ENCODE measurements around the gene SIPA1L2. TPM values are rescaled to one million over a fixed set of nuclear protein-coding genes. Genes with fewer than 3 reads are reported as not detected.

SIPA1L2 gene
- total and polyA plus RNA-seq, 10 of the 15 experiments (the other 5 are each of a cell fraction or from before 2014, with no cell fraction given): 0.01 to 0.18 TPM; not detected in 8

GRCh38 chr1:232591344-232591743 lies 38.6 kb downstream of the SIPA1L2 start:
- FAIRE-seq: no peak
- ChIA-PET SMC1A (ENCODE audit: uncharacterized antibody, unreplicated experiment) (no interaction called here), CTCF (no interaction called here), RAD21 (ENCODE audit: unreplicated experiment) (no interaction called here), POLR2A (no interaction called here)
- H3K4me1 ChIP-seq (ENCODE audit: control insufficient read depth, insufficient read depth, low read length): peaks cover 10% of the 10 kb centered on the region
- TF ChIP-seq SREBF1 (IDR thresholded peaks at IDR 0.05; ENCODE audit: low read length): no peak
- no peak overlapping the region for H3K4me2 ChIP-seq (ENCODE audit: control insufficient read depth, insufficient read depth)
- H3K27me3 ChIP-seq (replicated peaks in 1 of 2; ENCODE audit: control insufficient read depth in 2 of 2, insufficient read depth in 2 of 2, low read length in 1 of 2): no peaks in the 10 kb centered on the region
- no TSS peak for BruUV-seq (replicated peaks)
- no peaks in the 10 kb centered on the region for H3K79me2 ChIP-seq (ENCODE audit: control insufficient read depth, insufficient read depth, low read length)
- 78% methylated on average over 3 of the region's 3 CpGs for WGBS (ENCODE audit: insufficient coverage, insufficient replicate concordance, low lambda C conversion rate, missing lambda C conversion rate)
- in situ Hi-C loops (cut with MboI): no loop called here
- no peak overlapping the region for H3K4me3 ChIP-seq
- no peaks in the 10 kb centered on the region for H3K36me3 ChIP-seq (ENCODE audit: control insufficient read depth in 2 of 2, insufficient read depth in 2 of 2, low read length in 1 of 2)
- no peak overlapping the region for H2AFZ ChIP-seq (ENCODE audit: control insufficient read depth, low read depth, low read length)
- intact Hi-C loops (cut with micrococcal nuclease; ENCODE audit: unreplicated experiment): no loop called here
- H4K20me1 ChIP-seq (ENCODE audit: control insufficient read depth, insufficient read depth): no peaks in the 10 kb centered on the region
- DNase-seq (ENCODE audit: low read depth, low spot score): no peak
- no peak overlapping the region for H3K27ac ChIP-seq (ENCODE audit: control insufficient read depth, insufficient read depth)
- no peaks in the 10 kb centered on the region; the same call in 2 of the 3 replicates for H3K9me3 ChIP-seq (replicated peaks; ENCODE audit: control insufficient read depth, insufficient read depth, low read length)
- ATAC-seq: no peak
- no peak overlapping the region for H3K9ac ChIP-seq (ENCODE audit: control insufficient read depth, insufficient read depth, low read length)

DNA sequence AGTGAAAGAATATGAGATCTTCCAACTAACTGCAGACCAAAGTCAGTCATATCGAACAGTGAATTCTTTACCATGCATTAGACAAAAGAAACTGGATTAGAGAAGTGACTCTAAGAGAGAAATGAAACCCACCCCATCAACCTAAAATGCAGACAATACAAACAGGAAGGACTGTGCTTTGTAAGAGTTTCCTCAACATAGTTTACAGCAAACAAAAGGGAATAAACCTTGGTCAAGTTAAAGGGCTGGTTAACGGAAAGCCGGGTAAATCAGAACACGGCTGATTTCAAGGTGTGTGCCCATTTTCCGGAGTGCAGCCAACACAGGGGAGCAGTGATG lies 39.2 kb downstream of the SIPA1L2 start:
- Histone ChIP-seq H3K27me3 (replicated peaks in 1 of 2; ENCODE audit: control insufficient read depth in 2 of 2, insufficient read depth in 2 of 2, low read length in 1 of 2) (no peaks in the 10 kb centered on the region), H3K4me1 (ENCODE audit: control insufficient read depth, insufficient read depth, low read length) (peaks cover 8% of the 10 kb centered on the region), H3K9me3 (replicated peaks; ENCODE audit: control insufficient read depth, insufficient read depth, low read length) (no peaks in the 10 kb centered on the region; the same call in 2 of the 3 replicates), H3K4me2 (ENCODE audit: control insufficient read depth, insufficient read depth) (no peak overlapping the region; the same call in 1 of the 2 replicates), H3K36me3 (ENCODE audit: control insufficient read depth in 2 of 2, insufficient read depth in 2 of 2, low read length in 1 of 2) (no peaks in the 10 kb centered on the region), H3K9ac (ENCODE audit: control insufficient read depth, insufficient read depth, low read length) (no peak overlapping the region), H3K27ac (ENCODE audit: control insufficient read depth, insufficient read depth) (no peak overlapping the region), H2AFZ (ENCODE audit: control insufficient read depth, low read depth, low read length) (no peak overlapping the region), H3K79me2 (ENCODE audit: control insufficient read depth, insufficient read depth, low read length) (no peaks in the 10 kb centered on the region), H4K20me1 (ENCODE audit: control insufficient read depth, insufficient read depth) (no peaks in the 10 kb centered on the region), H3K4me3 (no peak overlapping the region)
- no TSS peak for BruUV-seq (replicated peaks)
- ChIA-PET POLR2A (no interaction called here), CTCF (no interaction called here), RAD21 (ENCODE audit: unreplicated experiment) (no interaction called here), SMC1A (ENCODE audit: uncharacterized antibody, unreplicated experiment) (no interaction called here)
- ATAC-seq: peak; percentile 57
- no peak for DNase-seq (ENCODE audit: low read depth, low spot score)
- in situ Hi-C loops (cut with MboI): no loop called here
- peak; percentile 18 for FAIRE-seq
- WGBS (ENCODE audit: insufficient coverage, insufficient replicate concordance, low lambda C conversion rate, missing lambda C conversion rate): 42% methylated on average over 5 of the region's 5 CpGs
- intact Hi-C loops (cut with micrococcal nuclease; ENCODE audit: unreplicated experiment): no loop called here
- TF ChIP-seq PAX8 (IDR thresholded peaks at IDR 0.05) (no peak), ETV6 (conservative IDR thresholded peaks at IDR 0.05 in 1 of 2, IDR thresholded peaks at IDR 0.05 in 1 of 2; ENCODE audit: borderline replicate concordance in 1 of 2, low read depth in 1 of 2) (no peak), FOS (IDR thresholded peaks at IDR 0.05; ENCODE audit: borderline replicate concordance, extremely low read depth, insufficient read length) (no peak), TARDBP (IDR thresholded peaks at IDR 0.05; ENCODE audit: borderline replicate concordance) (no peak), POLR2AphosphoS2 (IDR thresholded peaks at IDR 0.05; ENCODE audit: low read depth, low read length) (no peak), ZNF24 (IDR thresholded peaks at IDR 0.05) (no peak), ZNF207 (IDR thresholded peaks at IDR 0.05; ENCODE audit: borderline replicate concordance) (no peak), EP300 (IDR thresholded peaks at IDR 0.05; ENCODE audit: borderline replicate concordance in 1 of 2, control insufficient read depth in 1 of 2, low read depth in 2 of 2, low read length in 2 of 2) (no peak), EED (IDR thresholded peaks at IDR 0.05; ENCODE audit: low read depth) (no peak), ESRRA (IDR thresholded peaks at IDR 0.05; ENCODE audit: low read length) (no peak)
- TF ChIP-seq, protein P1, sequence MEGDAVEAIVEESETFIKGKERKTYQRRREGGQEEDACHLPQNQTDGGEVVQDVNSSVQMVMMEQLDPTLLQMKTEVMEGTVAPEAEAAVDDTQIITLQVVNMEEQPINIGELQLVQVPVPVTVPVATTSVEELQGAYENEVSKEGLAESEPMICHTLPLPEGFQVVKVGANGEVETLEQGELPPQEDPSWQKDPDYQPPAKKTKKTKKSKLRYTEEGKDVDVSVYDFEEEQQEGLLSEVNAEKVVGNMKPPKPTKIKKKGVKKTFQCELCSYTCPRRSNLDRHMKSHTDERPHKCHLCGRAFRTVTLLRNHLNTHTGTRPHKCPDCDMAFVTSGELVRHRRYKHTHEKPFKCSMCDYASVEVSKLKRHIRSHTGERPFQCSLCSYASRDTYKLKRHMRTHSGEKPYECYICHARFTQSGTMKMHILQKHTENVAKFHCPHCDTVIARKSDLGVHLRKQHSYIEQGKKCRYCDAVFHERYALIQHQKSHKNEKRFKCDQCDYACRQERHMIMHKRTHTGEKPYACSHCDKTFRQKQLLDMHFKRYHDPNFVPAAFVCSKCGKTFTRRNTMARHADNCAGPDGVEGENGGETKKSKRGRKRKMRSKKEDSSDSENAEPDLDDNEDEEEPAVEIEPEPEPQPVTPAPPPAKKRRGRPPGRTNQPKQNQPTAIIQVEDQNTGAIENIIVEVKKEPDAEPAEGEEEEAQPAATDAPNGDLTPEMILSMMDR (IDR thresholded peaks at IDR 0.05 in 2 of 3, conservative IDR thresholded peaks at IDR 0.05 in 1 of 3; ENCODE audit: control insufficient read depth in 2 of 3, extremely low read depth in 1 of 3, insufficient read depth in 1 of 3, low read depth in 3 of 3, low read length in 3 of 3): no peak
- TF ChIP-seq, protein P2, sequence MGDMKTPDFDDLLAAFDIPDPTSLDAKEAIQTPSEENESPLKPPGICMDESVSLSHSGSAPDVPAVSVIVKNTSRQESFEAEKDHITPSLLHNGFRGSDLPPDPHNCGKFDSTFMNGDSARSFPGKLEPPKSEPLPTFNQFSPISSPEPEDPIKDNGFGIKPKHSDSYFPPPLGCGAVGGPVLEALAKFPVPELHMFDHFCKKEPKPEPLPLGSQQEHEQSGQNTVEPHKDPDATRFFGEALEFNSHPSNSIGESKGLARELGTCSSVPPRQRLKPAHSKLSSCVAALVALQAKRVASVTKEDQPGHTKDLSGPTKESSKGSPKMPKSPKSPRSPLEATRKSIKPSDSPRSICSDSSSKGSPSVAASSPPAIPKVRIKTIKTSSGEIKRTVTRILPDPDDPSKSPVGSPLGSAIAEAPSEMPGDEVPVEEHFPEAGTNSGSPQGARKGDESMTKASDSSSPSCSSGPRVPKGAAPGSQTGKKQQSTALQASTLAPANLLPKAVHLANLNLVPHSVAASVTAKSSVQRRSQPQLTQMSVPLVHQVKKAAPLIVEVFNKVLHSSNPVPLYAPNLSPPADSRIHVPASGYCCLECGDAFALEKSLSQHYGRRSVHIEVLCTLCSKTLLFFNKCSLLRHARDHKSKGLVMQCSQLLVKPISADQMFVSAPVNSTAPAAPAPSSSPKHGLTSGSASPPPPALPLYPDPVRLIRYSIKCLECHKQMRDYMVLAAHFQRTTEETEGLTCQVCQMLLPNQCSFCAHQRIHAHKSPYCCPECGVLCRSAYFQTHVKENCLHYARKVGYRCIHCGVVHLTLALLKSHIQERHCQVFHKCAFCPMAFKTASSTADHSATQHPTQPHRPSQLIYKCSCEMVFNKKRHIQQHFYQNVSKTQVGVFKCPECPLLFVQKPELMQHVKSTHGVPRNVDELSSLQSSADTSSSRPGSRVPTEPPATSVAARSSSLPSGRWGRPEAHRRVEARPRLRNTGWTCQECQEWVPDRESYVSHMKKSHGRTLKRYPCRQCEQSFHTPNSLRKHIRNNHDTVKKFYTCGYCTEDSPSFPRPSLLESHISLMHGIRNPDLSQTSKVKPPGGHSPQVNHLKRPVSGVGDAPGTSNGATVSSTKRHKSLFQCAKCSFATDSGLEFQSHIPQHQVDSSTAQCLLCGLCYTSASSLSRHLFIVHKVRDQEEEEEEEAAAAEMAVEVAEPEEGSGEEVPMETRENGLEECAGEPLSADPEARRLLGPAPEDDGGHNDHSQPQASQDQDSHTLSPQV (IDR thresholded peaks at IDR 0.05): no peak

Measured in GM12878 (cell line).